ENCODE results near the gene MRGPRD. TPM values are rescaled to one million over a fixed set of nuclear protein-coding genes. Genes with fewer than 3 reads are reported as not detected.

MRGPRD gene
- polyA plus RNA-seq, 12 donors = 0.12 to 0.48 (median 0.25) TPM; not detected in 6

- no peak for DNase-seq
Measured at GRCh38 chr11:68932358-68932757, 48.4 kb downstream of the MRGPRD start.

DNA sequence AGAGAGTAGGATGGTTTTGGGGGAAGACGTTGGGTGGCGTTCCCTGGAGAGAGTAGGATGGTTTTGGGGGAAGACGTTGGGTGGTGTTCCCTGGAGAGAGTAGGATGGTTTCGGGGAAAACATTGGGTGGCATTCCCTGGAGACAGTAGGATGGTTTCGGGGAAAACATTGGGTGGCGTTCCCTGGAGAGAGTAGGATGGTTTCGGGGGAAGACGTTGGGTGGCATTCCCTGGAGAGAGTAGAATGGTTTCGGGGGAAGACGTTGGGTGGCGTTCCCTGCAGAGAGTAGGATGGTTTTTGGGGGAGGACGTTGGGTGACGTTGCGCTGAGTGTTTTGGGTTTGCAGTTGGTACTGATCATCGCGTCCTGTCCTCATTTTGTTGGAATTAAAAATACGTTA is 48.9 kb downstream of the MRGPRD start:
- DNase-seq = no peak

- no peak for DNase-seq
Measured at GRCh38 chr11:68930991-68931855, 49.6 kb downstream of the MRGPRD start.

Other genes with a start within 250 kb of the MRGPRD start
- 1 to 10 TPM in 3 of 12 donors, under 1 TPM in 7, not detected in 2; 0.16 to 2.8 (median 0.58) TPM for gene TESMIN, start 229.5 kb downstream of the MRGPRD start, polyA plus RNA-seq (ENCODE audit: insufficient read length in 12 of 12)
- gene CPT1A, start 139.1 kb downstream of the MRGPRD start, polyA plus RNA-seq (ENCODE audit: insufficient read length in 12 of 12) = 10 to 100 TPM in 8 of 12 donors, 1 to 10 TPM in 3, not detected in 1; 7.9 to 20.6 (median 10.9) TPM
- gene MRPL21, start 77.2 kb downstream of the MRGPRD start, polyA plus RNA-seq (ENCODE audit: insufficient read length in 12 of 12) = 10 to 100 TPM in 11 of 12 donors, not detected in 1; 31.4 to 49.1 (median 44.6) TPM
- 10 to 100 TPM in 7 of 12 donors, 1 to 10 TPM in 4, not detected in 1; 9.5 to 16.8 (median 11.8) TPM for gene IGHMBP2, start 77.1 kb downstream of the MRGPRD start, polyA plus RNA-seq (ENCODE audit: insufficient read length in 12 of 12)
- 10 to 100 TPM in 11 of 12 donors, not detected in 1; 13.5 to 26.1 (median 19.1) TPM for gene MRGPRF, start 32.3 kb upstream of the MRGPRD start, polyA plus RNA-seq (ENCODE audit: insufficient read length in 12 of 12)
- gene TPCN2, start 67.9 kb upstream of the MRGPRD start, polyA plus RNA-seq (ENCODE audit: insufficient read length in 12 of 12) = 10 to 100 TPM in 2 of 12 donors, 1 to 10 TPM in 9, not detected in 1; 6.2 to 11.7 (median 8.8) TPM
- gene SMIM38, start 174.9 kb upstream of the MRGPRD start, polyA plus RNA-seq (ENCODE audit: insufficient read length in 12 of 12) = under 1 TPM in 10 of 12 donors, not detected in 2; 0.15 to 0.98 (median 0.38) TPM

Data from muscle of arm (tissue), 12 donors.